NCI-H2227 treated with DMSO at 0.1 percent for 48 hours (cell line): ENCODE measurements around the gene SHISA7.
"Not testable (repeated sequence)": the region's sequence is repeated elsewhere in the genome, so short reads cannot be mapped to it uniquely, and the experiment has no call there.

ENCODE experiments used
- DNase-seq: peaks from one replicate; lab custom pipeline; 2025; lab: John Stamatoyannopoulos, UW

SHISA7 gene

GRCh38 chr19:55418185-55418584 is 24.9 kb downstream of the SHISA7 start:
- DNase-seq = peak; percentile 77

GRCh38 chr19:55410168-55410567 is 32.9 kb downstream of the SHISA7 start:
- DNase-seq = no peak

- DNase-seq = not testable (repeated sequence)
Measured at GRCh38 chr19:55409179-55409578, 33.9 kb downstream of the SHISA7 start.

- DNase-seq = no peak
Measured at GRCh38 chr19:55408533-55408872, 34.6 kb downstream of the SHISA7 start.

- peak; percentile 100 for DNase-seq
Measured at GRCh38 chr19:55407800-55408532, 35.1 kb downstream of the SHISA7 start.

GRCh38 chr19:55407550-55407799 is 35.6 kb downstream of the SHISA7 start, which contains the start of gene UBE2S:
TSS of gene UBE2S (minus strand) at chr19:55407788. CDS start at chr19:55407589, 199 bp downstream.
- not testable (repeated sequence) for DNase-seq

GRCh38 chr19:55406826-55407549 is 36.1 kb downstream of the SHISA7 start:
- DNase-seq = no peak

- DNase-seq = no peak
Measured at GRCh38 chr19:55406091-55406825, 36.8 kb downstream of the SHISA7 start.

GRCh38 chr19:55405638-55406037 is 37.5 kb downstream of the SHISA7 start:
- DNase-seq = no peak

- no peak for DNase-seq
Measured at GRCh38 chr19:55402509-55402908, 40.6 kb downstream of the SHISA7 start.

- not testable (repeated sequence) for DNase-seq
Measured at GRCh38 chr19:55401390-55401789, 41.7 kb downstream of the SHISA7 start.

GRCh38 chr19:55400281-55401087 is 42.6 kb downstream of the SHISA7 start:
- no peak for DNase-seq

- no peak for DNase-seq
Measured at GRCh38 chr19:55398200-55398925, 44.7 kb downstream of the SHISA7 start.

- DNase-seq = no peak
Measured at GRCh38 chr19:55392820-55393761, 50.0 kb downstream of the SHISA7 start.

- DNase-seq = no peak
Measured at GRCh38 chr19:55391702-55392615, 51.1 kb downstream of the SHISA7 start.

- no peak for DNase-seq
Measured at GRCh38 chr19:55391191-55391670, 51.9 kb downstream of the SHISA7 start.

- no peak for DNase-seq
Measured at GRCh38 chr19:55390461-55390880, 52.6 kb downstream of the SHISA7 start.

- DNase-seq = no peak
Measured at GRCh38 chr19:55389386-55390317, 53.4 kb downstream of the SHISA7 start.
